Cerebellar nuclear complex (tissue), 1 donor: ENCODE measurements around the gene TXNDC17.
"Not testable (repeated sequence)": the region's sequence is repeated elsewhere in the genome, so short reads cannot be mapped to it uniquely, and the experiment has no call there.

Source experiments
- DNase-seq, 2 experiments: peaks; one replicate each; lab custom pipeline; 2025; lab: John Stamatoyannopoulos, UW

TXNDC17 gene

DNA sequence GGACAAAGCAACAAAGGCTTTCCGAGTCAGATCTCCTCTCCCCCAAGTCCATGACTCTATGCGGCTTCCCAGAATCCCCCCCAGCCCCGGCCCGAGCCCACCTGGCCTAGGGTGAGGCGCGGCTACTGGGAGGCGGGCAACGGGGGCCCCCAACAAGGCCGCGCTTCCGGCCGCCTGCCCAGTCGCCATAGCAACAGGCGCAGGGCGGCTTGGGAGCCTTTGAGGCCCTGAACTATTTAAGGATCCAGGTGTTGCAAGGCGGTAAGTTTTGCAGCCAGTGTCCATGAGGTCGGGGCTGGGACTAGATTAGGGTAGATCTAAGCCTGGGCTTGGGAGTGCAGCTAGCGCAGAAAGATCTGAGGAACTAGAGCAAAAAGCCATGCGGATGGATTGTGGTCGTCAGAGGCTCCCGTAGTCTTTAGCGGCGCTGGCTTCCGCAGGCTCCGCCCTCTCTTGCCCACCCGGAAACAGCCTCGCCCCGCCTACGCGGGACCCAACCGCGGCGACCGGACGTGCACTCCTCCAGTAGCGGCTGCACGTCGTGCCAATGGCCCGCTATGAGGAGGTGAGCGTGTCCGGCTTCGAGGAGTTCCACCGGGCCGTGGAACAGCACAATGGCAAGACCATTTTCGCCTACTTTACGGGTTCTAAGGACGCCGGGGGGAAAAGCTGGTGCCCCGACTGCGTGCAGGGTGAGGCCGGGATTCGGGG, at the start of gene TXNDC17, which contains the start of gene KIAA0753:
Gene TXNDC17, plus strand, starts transcription at position 525 of the 711 bp plus-strand sequence. Its CDS starts 23 bp downstream, at position 548.
Gene KIAA0753, minus strand, starts transcription at position 176 of the 711 bp plus-strand sequence. CDS start 5,608 bp downstream, outside the sequence.
- peak; percentile 23 to 47 for DNase-seq

DNA sequence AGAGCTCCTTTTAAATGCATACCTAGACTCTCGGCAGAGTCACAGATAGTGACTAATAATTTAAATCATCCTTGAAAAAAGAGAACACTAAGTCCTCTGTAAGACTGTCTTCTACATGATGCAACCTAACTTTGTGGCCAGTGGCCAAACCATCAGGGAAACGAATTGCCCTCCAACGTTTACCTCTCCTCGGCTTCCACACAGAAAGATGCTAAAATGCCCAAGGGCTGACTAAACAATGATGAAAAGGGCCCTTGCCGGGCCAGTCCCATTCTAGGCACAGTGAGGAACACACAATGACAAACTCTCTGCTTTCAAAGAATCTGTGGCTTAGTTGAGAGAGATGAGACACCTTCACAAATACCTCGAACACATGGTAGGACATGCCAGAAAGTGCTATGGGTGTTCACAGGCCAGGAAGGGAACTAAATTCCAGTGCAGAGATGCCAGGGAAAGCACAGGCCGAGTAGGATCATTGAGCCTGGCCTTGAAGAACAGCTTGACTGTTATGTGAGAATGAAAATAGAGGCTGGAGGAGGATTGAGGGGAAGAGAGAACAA, 49.2 kb upstream of the TXNDC17 start:
- DNase-seq: no peak

DNA sequence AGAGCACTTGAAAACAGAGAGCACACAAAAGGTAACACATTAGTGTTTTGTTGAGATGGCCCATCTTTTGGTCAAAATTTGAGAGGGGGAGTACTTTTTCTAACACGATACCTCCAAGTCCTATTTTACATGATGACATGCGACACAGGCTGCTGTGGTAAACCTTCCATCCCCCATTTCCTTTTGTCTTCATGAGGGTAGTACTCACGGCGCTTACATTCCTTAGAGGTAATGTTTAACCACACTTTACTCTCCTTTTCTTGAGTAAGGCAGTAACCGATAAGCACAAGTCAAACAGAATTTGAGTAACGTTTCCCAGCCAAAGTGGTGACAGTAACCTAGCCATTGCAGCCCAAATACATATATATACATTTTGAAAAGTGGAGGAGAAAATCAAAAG, 48.7 kb upstream of the TXNDC17 start:
- no peak for DNase-seq

DNA sequence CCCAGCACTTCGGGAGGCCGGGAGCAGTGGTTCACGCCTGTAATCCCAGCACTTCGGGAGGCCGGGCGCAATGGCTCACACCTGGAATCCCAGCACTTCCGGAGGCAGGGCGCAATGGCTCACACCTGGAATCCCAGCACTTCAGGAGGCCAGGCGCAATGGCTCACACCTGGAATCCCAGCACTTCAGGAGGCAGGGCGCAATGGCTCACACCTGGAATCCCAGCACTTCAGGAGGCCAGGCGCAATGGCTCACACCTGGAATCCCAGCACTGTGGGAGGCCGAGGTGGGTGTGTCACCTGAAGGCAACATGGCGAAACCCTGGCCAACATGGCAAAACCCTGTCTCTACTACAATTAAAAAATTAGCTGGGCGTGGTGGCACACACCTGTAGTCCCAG, 47.5 kb upstream of the TXNDC17 start:
- not testable (repeated sequence) for DNase-seq

DNA sequence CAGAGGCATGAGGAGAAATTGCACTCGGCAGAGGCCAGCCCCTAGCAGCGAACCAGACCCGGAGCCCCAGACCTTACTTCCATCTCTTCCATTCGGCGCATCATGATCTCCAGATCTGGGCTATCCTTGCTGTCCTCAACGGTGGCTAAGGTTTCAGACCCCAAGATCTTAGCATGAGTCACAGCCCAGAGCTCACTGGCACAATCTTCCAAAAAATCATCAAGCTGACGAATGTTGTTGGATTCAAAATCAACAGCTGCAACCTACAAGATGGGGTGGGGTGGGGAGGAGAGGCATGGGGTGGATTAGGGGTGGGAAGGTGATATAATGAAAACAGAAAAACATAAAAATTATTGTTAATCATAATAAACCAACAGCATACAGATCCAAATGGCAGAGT, 44.8 kb upstream of the TXNDC17 start:
- DNase-seq: no peak

DNA sequence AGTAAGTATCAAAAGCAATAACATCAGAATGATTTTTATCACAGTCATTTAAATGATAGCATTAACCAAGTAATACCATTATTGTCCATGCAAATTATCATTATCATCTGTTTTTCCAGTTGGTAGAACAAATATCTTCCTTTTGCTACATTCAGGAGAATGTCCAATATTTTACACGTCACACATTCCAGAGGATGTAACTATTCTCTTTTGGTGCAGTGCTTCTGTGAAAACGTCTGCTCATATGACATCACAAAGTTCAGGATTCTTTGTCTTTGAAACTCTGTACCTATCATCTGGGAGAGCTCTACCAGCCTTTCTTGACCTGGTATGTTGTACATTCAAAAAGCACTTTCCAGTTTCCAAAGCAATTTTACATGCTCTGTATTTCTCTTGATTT, 44.3 kb upstream of the TXNDC17 start:
- DNase-seq: no peak

DNA sequence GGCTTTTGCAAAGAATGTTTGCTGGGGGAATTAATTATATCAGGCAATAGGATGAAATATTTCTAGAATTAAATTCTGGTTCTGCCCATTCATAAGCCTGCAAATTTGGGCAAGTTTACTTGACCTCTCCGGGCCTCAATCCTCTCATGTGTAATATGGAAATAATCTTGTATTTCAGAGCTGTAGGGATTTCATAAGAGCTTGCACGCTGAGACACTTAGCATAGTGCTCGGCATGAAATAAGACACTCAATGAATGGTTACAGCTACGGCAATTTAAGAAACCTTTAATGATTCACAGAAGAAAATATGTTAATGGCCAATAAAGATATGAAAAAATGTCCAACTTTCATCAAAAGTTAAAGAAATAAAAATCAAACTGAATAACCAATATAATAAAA, 43.9 kb upstream of the TXNDC17 start:
- DNase-seq: no peak

DNA sequence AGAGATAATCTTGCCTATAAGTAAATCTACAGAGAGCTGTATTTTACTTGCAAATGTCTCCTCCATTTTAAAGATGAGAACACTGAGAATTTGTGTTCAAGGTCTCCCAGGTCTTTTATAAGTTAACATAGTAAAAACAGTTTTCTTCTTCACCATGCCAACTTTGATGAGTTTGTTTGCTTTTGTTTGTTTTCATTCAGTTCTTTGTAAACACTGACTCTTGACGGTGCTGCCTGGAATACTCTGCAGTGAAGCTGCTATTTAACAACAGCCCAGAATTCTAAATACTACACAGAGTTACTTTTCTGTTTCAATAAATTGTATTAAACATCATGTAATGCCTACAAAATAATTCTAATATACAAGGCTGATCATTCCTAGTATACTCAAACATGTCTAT, 43.1 kb upstream of the TXNDC17 start:
- no peak for DNase-seq

DNA sequence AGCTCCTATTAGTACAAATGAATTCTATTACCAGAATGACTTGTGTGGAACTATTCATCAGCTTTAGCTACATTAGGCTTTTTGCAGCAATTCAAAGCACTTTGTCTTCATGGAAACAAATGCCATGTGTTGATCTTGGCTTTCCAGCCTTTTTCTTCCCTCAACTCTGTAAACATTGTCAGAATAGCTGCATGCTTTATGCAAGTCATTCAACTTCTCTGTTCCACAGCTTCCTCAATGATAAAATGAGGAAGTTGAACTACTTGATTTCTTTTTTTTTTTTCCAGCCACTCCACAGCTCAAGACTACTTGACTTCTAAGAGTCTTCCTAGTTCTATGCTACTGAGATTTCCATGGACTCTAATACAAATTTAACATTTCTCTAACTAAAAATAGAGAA, 41.5 kb upstream of the TXNDC17 start:
- DNase-seq: no peak

DNA sequence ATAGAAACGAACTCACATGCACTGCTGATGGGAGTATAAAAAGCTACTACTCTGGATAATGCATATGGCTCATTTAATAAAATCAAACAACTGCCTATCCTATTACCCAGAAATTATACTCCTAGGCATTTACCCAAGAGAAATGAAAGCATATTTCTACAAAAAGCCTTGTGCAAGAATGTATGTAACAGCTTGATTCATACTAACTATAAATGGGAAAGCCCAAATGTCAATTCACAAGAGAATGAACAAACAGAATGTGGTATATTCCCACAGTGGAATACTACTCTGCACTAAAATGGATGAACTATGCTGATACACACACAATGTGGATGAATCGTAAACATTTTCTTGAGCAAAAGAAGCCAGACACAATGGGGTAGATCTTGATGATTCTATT, 38.7 kb upstream of the TXNDC17 start:
- no peak for DNase-seq

DNA sequence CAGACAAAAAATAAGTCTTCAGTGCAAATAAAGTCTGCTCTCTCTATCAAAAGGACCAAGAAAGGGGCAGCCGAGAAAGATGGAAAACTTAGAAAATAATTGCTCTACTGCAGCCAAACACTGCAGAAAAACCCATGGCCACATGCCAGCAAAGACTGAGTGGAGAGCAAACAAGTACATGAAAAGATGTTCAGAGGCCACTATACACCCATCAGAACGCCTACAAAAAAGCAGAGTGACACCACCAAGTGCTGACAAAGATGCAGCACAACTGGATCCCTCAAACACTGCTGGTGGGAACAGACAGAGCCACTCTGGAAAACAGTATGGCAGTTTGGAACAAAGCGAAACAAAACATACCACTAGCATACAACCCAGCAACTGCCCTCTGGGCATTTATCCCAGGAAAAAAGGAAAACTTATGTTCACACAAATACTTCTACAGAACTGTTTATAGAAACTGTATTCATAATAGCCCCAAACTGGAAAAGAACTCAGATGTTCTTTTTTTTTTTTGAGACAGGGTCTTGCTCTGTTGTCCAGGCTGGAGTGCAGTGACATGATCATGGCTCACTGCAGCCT, 37.0 kb upstream of the TXNDC17 start:
- no peak for DNase-seq

DNA sequence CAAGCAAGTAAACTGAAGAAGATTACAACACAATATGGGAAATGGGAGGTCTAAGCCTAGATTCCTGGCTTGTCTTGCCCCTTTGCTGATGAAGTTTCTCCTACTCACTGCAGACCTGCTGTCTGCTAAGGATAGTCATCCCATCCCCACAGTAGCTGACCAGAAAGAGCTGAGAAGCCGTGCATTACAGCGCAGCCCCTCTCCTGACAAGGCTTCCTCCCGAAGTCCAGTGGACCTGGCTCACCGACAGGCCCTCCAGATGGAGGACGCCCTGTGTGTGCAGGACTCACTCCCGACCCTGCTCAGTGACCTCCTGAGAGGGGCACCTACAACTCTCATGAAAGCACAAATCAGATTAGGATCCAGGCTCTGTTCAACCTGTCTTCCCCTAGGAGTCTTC, 35.7 kb upstream of the TXNDC17 start:
- no peak for DNase-seq

DNA sequence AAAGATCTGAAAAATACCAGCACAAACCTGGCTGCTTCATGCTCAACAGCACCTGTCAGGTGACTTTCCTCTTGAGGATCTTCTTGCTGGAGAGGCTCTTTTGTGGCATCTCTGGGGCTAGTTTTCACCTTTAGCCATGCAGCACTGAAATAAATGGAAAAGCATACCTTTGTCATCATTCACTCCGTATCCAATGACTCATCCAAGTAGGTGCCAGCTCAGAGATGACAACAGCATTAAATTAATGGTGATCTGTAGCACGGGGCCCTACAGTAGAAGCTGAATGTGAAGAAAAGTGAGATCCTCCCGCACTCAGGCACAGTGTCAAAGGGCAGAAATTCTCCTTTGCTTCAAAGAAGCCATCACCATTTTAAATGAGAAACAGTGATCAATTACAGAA, 32.5 kb upstream of the TXNDC17 start:
- no peak for DNase-seq

DNA sequence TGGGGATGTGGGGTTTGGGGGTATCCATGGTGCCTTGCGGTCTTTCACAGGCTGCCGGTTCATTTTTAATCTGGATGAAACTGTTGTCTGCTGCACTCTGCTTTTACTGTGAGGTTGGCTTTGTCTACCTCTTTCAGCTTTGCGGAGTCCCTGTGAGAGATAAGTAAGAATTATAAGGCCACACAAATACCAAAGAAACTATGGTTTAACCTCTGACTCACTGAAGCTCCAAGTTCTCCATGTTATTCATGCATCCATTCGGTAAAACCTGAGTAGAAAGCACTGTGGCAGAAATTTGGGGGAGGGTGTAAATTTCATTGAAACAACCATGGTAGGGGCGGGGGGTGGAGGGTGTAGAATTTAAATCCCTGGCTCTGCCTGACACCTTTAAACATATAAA, 30.8 kb upstream of the TXNDC17 start:
- DNase-seq: no peak

DNA sequence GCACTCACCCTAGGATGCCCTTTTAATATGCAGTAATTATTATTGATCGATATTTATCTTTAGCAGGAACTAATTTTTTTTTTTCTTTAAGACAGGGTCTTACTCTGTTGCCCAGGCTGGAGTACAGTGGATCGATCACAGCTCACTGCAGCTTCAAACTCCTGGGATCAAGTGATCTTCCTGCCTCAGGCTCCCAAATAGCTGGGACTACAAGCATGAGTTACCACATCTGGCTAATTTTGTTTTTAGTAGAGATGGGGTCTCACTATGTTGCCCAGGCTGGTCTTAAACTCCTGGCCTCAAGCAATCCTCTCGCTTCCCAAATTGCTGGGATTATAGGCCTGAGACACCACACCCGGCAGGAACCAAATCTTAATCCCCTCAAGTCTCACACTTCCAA, 29.6 kb upstream of the TXNDC17 start:
- DNase-seq: no peak

DNA sequence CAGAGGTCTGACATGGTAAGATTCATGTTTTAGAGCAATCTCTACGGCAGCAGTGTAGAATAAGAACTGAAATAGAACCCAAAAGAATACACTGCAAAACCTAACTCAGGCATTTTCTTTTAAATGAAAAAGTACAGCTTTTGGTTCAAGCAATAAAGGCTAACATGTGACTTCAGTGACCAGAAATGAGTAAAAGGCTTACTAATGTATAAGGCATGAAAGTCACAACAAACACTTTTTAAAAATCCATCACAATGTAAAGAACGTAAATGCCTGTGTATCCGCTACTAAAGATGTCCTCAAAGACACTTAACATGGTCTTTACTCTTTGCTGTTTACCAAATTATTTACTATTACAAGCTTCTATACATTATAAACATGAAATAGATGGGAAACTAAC, 16.9 kb upstream of the TXNDC17 start:
- no peak for DNase-seq

DNA sequence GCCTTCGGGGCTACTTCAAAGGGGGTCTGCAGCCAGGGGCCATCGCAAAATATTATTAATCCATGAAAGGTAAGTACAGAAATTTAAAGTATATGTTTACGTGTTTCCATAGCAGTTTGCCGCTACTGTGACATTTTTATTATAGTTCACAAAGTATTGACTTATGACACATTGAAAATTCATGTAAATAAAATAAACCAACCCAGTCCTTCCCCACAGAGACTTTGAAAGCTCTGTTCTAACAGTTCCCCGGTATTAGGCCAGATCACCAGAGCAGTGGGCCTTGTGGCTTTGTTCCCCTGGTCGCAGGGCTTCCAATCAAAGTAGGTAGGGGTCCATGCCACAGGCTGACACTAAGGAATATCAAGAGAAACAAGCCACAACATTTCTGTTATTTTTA, 14.2 kb upstream of the TXNDC17 start:
- no peak for DNase-seq

DNA sequence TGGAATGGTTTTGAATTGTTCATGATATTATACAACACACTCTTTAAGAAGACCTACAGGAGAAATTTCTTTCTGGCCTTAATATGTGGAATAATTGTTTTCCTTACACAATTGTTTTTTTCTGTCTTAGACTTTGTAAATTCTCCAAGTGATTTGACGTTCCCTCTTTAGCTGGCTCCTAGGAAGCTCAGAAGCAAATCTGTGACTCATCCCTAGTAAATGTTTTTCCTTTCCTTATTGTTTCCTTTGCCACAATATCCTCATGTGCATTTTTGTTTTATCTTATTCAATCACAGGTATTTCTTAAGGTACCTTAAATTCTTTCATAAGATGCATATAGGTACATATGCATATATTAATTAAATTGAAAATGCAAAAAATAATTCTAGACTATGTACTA, 13.8 kb upstream of the TXNDC17 start:
- no peak for DNase-seq

DNA sequence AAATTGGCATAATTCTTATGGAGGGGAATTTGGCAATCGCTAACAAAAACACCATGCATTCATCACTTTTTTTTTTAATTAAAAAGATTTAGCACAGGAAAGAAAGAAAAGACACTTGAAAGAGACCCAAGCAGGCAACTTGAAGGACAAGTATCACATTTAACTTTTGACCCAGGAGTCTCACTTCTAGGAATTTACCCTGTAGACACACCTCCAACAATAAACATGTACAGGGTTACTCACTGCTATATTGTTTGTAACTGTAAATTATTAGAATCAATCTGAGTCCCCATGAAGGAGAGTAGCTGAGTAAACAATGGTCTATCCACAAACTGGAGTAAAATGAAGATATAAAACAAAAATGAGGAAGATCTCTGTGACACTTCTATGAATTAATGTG, 10.5 kb upstream of the TXNDC17 start:
- DNase-seq: no peak

DNA sequence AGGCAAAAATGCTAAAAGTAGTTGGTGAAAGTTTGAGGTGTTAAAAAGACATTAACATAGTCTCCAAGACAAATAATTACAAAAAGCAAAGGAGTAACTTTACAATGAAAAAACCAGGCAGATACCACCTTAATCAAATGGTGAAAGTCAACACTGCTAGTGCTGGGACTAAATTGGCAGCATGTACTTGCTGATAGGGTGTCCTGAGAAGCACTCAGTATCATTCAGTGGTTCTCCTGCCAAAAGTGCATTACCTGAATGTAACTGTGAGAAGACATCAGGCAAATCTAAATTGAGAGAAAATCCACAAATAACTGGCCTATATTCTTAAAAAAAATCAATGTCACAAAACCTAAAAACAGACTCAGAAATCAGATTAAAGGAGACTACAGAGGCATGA, 8.3 kb upstream of the TXNDC17 start:
- no peak for DNase-seq

DNA sequence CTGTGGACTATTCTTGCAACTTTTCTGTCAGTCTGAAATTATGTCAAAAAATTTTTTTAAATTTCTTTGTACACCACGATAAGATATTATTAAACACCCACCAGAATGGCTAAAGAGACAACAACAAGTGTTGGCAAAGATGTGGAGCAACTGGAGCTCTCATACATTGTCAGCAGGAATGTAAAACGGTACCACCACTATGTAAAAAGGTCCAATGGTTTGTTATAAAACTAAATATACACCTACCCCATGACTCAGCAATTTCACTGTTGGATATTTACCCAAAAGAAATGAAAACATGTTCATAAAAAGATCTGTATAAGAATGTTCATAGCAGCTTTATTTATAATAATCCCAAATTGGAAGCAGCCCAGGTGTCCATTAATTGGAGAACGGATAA, 7.6 kb upstream of the TXNDC17 start:
- DNase-seq: no peak

DNA sequence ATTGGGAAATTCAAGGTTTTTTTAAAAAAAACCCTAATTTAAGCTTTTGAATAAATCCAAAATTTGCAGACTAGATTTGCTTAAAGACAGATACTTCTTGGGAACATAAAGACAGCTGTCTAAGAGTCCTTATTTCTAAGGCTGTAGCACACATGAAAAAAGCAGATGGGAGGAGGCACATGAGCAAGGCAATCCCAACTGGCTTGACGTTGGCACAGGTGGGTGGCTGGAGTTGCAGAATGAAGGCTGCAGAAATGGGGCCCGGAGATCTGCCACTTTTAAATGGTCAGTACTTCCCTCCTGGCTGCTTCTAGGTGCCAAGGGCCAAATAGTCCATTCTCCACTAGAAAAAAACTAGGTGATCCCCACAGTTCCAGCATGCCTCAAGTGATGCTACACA, 4.8 kb upstream of the TXNDC17 start:
- DNase-seq: no peak

DNA sequence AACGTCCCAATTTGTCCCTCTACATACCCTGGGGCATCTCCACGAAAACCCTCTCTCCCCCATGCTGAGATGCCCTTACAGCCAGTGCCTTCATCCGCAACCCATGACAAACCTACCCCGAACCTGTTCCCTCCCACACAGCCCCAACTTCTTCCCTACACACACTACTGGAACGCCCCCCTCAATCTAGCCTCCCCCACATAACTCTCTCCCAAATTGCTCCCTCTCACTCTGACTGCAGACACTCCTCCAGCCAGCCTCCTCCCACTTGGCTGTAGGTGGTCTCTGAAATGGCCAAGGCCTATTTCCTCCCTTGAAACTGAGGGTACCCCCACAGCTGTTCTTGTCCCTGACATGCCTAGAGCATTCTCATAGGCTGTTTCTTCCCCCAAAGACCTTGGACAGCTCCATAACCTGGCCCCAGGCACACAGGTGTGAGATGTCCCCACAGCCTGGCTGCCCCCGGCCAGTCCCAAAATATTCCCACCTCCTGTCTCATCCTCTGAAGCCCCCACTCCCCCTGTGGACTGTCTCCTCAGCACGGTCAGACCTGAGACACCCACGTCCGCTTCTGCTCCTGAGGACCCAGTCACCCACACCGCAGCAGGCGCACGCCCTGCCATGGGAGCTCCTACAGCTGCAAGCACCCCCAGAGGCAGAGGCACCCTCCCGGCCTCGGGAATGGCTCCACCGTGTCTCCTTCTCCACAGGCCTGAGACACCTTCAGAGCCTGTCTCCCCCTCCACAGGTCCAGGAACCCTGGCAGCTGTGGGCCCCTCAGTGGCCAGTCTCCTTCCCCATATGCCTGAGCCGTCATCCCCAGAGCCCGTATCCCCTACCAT, 4.0 kb upstream of the TXNDC17 start:
- no peak for DNase-seq
